ENCODE results near the gene IQCH. TPM values are rescaled to one million over a fixed set of nuclear protein-coding genes. Genes with fewer than 3 reads are reported as not detected.

Gene IQCH
- total RNA-seq, 1 experiment from 2014 or later, result 1.9 TPM

- TF ChIP-seq ZNF512 (CRISPR knock-in tag; IDR thresholded peaks at IDR 0.05; ENCODE audit: borderline replicate concordance), result no peak
- no peak for TF ChIP-seq ZNF121 (CRISPR knock-in tag; IDR thresholded peaks at IDR 0.05)
- TF ChIP-seq ZNF263 (CRISPR knock-in tag; IDR thresholded peaks at IDR 0.05; ENCODE audit: low read depth), result no peak
- TF ChIP-seq RORB (CRISPR knock-in tag; IDR thresholded peaks at IDR 0.05), result no peak
- TF ChIP-seq SOX15 (CRISPR knock-in tag; IDR thresholded peaks at IDR 0.05), result no peak
- TF ChIP-seq, protein P1, sequence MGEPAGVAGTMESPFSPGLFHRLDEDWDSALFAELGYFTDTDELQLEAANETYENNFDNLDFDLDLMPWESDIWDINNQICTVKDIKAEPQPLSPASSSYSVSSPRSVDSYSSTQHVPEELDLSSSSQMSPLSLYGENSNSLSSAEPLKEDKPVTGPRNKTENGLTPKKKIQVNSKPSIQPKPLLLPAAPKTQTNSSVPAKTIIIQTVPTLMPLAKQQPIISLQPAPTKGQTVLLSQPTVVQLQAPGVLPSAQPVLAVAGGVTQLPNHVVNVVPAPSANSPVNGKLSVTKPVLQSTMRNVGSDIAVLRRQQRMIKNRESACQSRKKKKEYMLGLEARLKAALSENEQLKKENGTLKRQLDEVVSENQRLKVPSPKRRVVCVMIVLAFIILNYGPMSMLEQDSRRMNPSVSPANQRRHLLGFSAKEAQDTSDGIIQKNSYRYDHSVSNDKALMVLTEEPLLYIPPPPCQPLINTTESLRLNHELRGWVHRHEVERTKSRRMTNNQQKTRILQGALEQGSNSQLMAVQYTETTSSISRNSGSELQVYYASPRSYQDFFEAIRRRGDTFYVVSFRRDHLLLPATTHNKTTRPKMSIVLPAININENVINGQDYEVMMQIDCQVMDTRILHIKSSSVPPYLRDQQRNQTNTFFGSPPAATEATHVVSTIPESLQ (CRISPR knock-in tag; IDR thresholded peaks at IDR 0.05), result no peak
- no peak for TF ChIP-seq E2F5 (CRISPR knock-in tag; IDR thresholded peaks at IDR 0.05)
- no peak for TF ChIP-seq SMAD4 (CRISPR knock-in tag; IDR thresholded peaks at IDR 0.05)
- no peak for TF ChIP-seq GRHL2 (CRISPR knock-in tag; IDR thresholded peaks at IDR 0.05; ENCODE audit: insufficient replicate concordance, severe bottlenecking)
- no peak for TF ChIP-seq PREB (CRISPR knock-in tag; IDR thresholded peaks at IDR 0.05; ENCODE audit: borderline replicate concordance)
- TF ChIP-seq CREB1 (CRISPR knock-in tag; IDR thresholded peaks at IDR 0.05), result no peak
- no peak for TF ChIP-seq ETV6 (CRISPR knock-in tag; IDR thresholded peaks at IDR 0.05)
- TF ChIP-seq, protein P2, sequence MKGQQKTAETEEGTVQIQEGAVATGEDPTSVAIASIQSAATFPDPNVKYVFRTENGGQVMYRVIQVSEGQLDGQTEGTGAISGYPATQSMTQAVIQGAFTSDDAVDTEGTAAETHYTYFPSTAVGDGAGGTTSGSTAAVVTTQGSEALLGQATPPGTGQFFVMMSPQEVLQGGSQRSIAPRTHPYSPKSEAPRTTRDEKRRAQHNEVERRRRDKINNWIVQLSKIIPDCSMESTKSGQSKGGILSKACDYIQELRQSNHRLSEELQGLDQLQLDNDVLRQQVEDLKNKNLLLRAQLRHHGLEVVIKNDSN (CRISPR knock-in tag; IDR thresholded peaks at IDR 0.05), result no peak
- no peak for TF ChIP-seq FOXK1 (CRISPR knock-in tag; IDR thresholded peaks at IDR 0.05)
Measured at GRCh38 chr15:67305506-67305905, 50.9 kb downstream of the IQCH start (continued).

- ATAC-seq, result no peak
- Mint-ChIP-seq H3K9me3 (no peaks in the 10 kb centered on the region), H3K36me3 (no peaks in the 10 kb centered on the region), H3K27ac (no peak overlapping the region), H3K4me3 (no peak overlapping the region), H3K4me1 (peaks cover 7% of the 10 kb centered on the region), H3K27me3 (ENCODE audit: low read depth) (no peaks in the 10 kb centered on the region)
- ChIA-PET CTCF (interaction anchor here (2.2 kb wide), 1 partner anchor 361 kb away, joined by 6 read pairs; no protein-coding TSS in a partner anchor), POLR2A (no interaction called here)
- DNase-seq (ENCODE audit: low spot score), result no peak
- no peak for TF ChIP-seq TP53 (CRISPR knock-in tag; IDR thresholded peaks at IDR 0.05)
- no peak for TF ChIP-seq JUN (CRISPR knock-in tag; IDR thresholded peaks at IDR 0.05)
- TF ChIP-seq, protein P3, sequence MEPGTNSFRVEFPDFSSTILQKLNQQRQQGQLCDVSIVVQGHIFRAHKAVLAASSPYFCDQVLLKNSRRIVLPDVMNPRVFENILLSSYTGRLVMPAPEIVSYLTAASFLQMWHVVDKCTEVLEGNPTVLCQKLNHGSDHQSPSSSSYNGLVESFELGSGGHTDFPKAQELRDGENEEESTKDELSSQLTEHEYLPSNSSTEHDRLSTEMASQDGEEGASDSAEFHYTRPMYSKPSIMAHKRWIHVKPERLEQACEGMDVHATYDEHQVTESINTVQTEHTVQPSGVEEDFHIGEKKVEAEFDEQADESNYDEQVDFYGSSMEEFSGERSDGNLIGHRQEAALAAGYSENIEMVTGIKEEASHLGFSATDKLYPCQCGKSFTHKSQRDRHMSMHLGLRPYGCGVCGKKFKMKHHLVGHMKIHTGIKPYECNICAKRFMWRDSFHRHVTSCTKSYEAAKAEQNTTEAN (CRISPR knock-in tag; IDR thresholded peaks at IDR 0.05), result no peak
- TF ChIP-seq ZNF396 (CRISPR knock-in tag; IDR thresholded peaks at IDR 0.05; ENCODE audit: borderline replicate concordance), result no peak
- no peak for TF ChIP-seq IRF1 (CRISPR knock-in tag; IDR thresholded peaks at IDR 0.05)
- no peak for TF ChIP-seq MXD4 (CRISPR knock-in tag; IDR thresholded peaks at IDR 0.05; ENCODE audit: borderline replicate concordance)
- TF ChIP-seq, protein P4, sequence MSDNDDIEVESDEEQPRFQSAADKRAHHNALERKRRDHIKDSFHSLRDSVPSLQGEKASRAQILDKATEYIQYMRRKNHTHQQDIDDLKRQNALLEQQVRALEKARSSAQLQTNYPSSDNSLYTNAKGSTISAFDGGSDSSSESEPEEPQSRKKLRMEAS (CRISPR knock-in tag; IDR thresholded peaks at IDR 0.05), result no peak
- TF ChIP-seq, protein P5, sequence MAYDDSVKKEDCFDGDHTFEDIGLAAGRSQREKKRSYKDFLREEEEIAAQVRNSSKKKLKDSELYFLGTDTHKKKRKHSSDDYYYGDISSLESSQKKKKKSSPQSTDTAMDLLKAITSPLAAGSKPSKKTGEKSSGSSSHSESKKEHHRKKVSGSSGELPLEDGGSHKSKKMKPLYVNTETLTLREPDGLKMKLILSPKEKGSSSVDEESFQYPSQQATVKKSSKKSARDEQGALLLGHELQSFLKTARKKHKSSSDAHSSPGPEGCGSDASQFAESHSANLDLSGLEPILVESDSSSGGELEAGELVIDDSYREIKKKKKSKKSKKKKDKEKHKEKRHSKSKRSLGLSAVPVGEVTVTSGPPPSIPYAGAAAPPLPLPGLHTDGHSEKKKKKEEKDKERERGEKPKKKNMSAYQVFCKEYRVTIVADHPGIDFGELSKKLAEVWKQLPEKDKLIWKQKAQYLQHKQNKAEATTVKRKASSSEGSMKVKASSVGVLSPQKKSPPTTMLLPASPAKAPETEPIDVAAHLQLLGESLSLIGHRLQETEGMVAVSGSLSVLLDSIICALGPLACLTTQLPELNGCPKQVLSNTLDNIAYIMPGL (CRISPR knock-in tag; IDR thresholded peaks at IDR 0.05), result no peak
Measured at GRCh38 chr15:67307156-67307555, 52.6 kb downstream of the IQCH start.
